ENCODE results near the gene STK24. TPM values are rescaled to one million over a fixed set of nuclear protein-coding genes. Genes with fewer than 3 reads are reported as not detected.
A peak's percentile ranks its signal among the peaks of the same experiment; 100 is the strongest.

Gene STK24
- total RNA-seq, 2 donors from 2014 or later = 73.0 to 90.1 TPM

DNA sequence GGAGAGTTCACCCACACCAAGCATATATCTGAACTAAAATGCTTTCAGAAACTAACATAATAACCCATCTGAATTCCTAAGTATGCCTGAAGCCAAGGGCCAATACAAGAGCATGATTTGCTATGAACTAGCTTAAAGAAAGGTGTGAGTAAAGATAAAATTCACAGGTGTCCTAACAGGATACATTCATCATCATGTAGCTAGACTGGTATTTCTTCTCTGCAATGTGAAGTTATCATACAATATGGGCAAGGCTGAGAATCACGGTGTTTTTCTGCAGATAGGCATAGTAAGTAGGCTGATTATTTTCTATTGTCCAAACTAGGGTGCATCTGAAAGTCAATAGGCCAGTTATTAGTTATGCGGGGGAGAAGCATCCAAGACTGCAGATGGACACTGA is 63.1 kb downstream of the STK24 start:
- H3K27ac Mint-ChIP-seq = peak overlapping the region; percentile 18 to 20
- H3K4me3 Mint-ChIP-seq = no peak overlapping the region
- no peaks in the 10 kb centered on the region for H3K36me3 Mint-ChIP-seq
- ATAC-seq = no peak
- H3K4me1 Mint-ChIP-seq (ENCODE audit: low read depth in 2 of 2) = peaks cover 51 to 63% of the 10 kb centered on the region in 2 donors
- H3K9me3 Mint-ChIP-seq = no peaks in the 10 kb centered on the region
- DNase-seq (ENCODE audit: low spot score) = peak; percentile 18
- H3K27me3 Mint-ChIP-seq = no peaks in the 10 kb centered on the region

DNA sequence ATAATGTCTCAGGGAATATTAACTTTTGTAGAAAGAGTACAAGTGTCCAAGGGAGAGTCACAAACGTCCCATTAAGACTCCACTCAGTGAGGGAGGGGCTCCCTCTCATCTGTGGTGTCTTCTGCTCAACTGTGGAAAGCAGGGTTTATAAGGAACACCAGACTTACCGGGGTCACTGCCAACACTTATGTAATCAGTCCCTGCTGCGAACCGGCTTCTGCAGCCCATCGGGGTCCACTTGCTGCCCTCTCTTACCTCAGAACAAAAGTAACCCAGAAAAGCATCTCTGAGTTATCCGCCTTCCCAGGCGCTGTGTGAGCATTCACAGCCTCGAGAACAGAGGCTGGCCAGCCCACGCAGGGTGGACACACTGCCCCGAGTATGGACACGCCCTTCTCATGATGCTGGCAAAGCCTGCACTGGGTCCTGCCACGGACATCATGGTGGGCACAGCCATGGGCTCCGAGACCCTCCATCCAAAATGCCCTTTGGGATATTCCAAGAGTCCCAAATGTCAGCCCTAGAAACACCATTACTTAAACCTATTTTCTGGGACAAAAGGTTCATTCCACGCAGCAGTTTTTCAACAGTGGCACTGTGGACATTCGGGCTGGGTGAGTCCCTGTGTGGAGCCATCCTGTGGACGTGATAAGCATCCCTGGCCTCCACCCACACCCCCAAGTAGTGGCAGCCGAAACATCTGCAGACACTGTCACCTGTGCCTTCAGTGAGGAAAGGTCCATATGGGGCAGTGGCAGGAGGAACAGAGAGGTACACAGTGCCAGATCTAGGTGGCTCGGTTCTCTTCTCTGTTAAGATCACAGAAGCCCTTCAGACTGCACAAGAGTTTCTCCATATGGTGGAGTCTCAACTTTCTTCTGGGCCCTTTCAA is 63.9 kb downstream of the STK24 start:
- Mint-ChIP-seq H3K4me1 (ENCODE audit: low read depth in 2 of 2) (peaks cover 53 to 62% of the 10 kb centered on the region in 2 donors), H3K9me3 (no peaks in the 10 kb centered on the region), H3K36me3 (no peaks in the 10 kb centered on the region), H3K27me3 (no peaks in the 10 kb centered on the region), H3K4me3 (no peak overlapping the region), H3K27ac (no peak overlapping the region)
- DNase-seq (ENCODE audit: low spot score) (no peak), ATAC-seq (no peak)

DNA sequence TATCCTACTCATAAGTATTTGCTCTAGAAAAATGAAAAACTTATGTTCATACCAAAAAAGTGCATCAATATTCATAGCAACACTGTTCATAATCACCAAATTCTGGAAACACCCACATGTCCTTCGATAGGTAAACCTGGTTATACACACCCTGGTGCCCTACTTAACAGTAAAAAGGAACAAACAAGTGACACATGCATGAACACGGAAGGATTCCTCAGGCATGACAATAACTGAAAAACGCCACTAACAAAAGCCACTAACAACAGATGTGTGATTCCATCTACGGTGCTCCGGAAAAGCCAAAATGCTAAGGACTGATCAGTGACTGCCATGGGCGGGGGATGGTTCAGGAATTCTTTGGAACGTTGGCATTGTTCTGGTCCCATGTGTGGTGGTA is 65.5 kb downstream of the STK24 start:
- Mint-ChIP-seq H3K36me3 (no peaks in the 10 kb centered on the region), H3K9me3 (no peaks in the 10 kb centered on the region), H3K27me3 (no peaks in the 10 kb centered on the region), H3K4me1 (ENCODE audit: low read depth in 2 of 2) (peaks cover 54 to 62% of the 10 kb centered on the region in 2 donors), H3K27ac (no peak overlapping the region), H3K4me3 (no peak overlapping the region)
- no peak for DNase-seq (ENCODE audit: low spot score)
- no peak for ATAC-seq

DNA sequence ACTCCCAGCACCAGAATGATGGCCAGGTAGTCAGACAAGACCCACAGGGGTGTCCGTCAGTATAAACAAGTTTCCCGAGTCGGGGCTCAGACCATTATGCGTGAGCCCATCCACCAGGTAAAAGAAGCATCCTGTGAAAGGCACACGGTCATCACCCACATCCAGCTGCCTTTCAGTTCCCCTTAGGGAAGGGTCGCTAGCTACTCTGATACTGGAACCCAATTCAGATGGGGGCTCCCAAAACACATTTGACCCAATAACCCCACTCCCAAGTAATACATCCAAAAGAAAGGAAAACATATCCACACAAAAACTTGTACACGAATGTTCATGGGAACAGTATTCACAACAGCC is 66.8 kb downstream of the STK24 start:
- Mint-ChIP-seq H3K27me3 (peaks cover 6 to 8% of the 10 kb centered on the region in 2 donors), H3K36me3 (no peaks in the 10 kb centered on the region), H3K4me1 (ENCODE audit: low read depth in 2 of 2) (peaks cover 55 to 62% of the 10 kb centered on the region in 2 donors), H3K9me3 (peaks cover 2% of the 10 kb centered on the region), H3K4me3 (no peak overlapping the region), H3K27ac (peak overlapping the region in 1 of 2 donors; percentile 6)
- no peak for DNase-seq (ENCODE audit: low spot score)
- no peak for ATAC-seq

DNA sequence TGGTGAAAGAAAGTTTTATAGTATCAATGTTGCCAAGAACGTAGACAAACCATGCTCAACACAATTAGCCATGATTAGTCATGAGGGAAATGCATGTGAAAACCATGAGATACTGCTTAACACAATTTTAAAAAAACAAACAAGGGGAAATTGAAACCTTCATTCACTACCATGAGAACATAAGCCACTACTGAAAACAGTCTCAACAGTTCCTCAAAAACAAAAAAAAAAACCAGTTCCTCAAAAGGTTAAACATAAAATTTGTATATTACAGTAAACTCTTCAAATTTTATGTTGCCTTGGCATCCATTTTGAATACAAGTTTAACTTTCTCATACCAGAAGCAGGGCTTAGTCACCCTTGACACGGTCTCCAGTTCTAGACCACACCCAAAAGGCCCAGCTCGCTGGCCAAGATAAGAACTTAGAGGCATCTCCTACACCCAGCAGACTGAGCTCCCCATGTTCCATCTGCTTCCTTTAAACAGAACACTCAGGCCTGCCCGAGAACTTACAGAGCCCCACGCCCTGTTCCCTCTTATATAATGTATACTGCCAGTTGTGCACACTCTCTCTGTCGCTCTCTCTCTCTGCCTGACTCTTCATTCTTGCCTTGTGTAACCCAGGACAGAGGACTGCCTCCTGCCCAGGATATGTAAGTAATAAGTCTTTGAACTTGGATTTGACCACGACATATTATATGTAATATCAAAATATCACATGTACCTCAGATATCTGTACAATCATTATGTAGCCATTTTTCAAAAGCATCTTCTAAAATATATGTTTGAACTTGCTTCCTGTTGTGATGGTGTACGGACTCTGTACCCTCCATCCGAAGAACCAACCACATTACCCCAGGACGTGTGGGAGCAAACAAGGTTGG is 67.4 kb downstream of the STK24 start:
- Mint-ChIP-seq H3K27ac (peak overlapping the region in 1 of 2 donors; percentile 6), H3K27me3 (peaks cover 7 to 8% of the 10 kb centered on the region in 2 donors), H3K4me3 (peak overlapping the region; percentile 15)

DNA sequence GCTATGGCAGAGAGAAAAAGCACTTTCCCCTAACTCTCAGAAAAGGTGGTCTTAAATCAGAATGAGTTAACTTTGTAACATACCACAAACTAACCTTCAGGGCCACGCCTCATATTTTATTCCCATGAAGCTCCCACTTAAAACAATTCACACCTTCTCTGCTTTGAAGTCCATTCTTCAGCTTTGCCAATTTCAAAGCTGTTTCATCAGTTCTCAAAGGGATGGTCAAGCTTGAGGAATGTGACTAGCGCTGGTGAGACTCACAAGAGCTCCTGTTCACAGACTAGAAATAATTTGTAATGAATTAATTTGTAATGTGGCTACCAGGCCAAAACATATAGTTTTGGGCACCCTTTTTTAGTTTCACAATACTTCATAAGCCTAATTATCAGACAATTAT is 68.2 kb downstream of the STK24 start:
- Mint-ChIP-seq H3K27me3 (peaks cover 7 to 14% of the 10 kb centered on the region in 2 donors), H3K27ac (no peak overlapping the region), H3K4me3 (no peak overlapping the region), H3K36me3 (no peaks in the 10 kb centered on the region), H3K9me3 (peaks cover 2% of the 10 kb centered on the region), H3K4me1 (ENCODE audit: low read depth in 2 of 2) (peaks cover 59 to 62% of the 10 kb centered on the region in 2 donors)
- ATAC-seq (no peak), DNase-seq (ENCODE audit: low spot score) (no peak)

More for the DNA sequence above, 67.4 kb downstream of the STK24 start:
- DNase-seq (ENCODE audit: low spot score) (no peak), ATAC-seq (peak; percentile 69 to 79)
- Mint-ChIP-seq H3K36me3 (no peaks in the 10 kb centered on the region), H3K9me3 (peaks cover 2% of the 10 kb centered on the region), H3K4me1 (ENCODE audit: low read depth in 2 of 2) (peaks cover 57 to 62% of the 10 kb centered on the region in 2 donors)

DNA sequence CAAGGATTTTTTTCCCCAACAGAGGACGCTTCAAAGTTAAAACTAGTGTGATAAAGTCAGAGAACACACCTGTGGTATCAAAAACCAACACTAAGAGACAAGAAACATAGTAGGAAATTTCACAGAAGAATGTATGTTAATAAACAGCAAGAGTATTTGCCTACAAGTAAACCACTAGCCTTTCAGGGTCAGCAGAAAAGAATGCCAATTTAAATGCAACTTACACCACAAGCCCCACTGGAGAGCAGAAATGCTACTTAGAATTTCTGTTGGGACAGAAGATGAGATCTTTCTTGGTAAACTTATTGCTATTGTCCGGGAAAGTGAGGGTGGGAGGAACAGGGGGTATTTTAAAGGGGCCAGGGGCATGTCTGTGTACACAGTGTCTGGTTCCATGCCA is 68.6 kb downstream of the STK24 start:
- ATAC-seq = no peak
- H3K27ac Mint-ChIP-seq = no peak overlapping the region
- H3K36me3 Mint-ChIP-seq = no peaks in the 10 kb centered on the region
- H3K4me3 Mint-ChIP-seq = no peak overlapping the region
- peaks cover 2% of the 10 kb centered on the region for H3K9me3 Mint-ChIP-seq
- peaks cover 58 to 59% of the 10 kb centered on the region in 2 donors for H3K4me1 Mint-ChIP-seq (ENCODE audit: low read depth in 2 of 2)
- H3K27me3 Mint-ChIP-seq = peaks cover 7 to 15% of the 10 kb centered on the region in 2 donors
- DNase-seq (ENCODE audit: low spot score) = no peak

DNA sequence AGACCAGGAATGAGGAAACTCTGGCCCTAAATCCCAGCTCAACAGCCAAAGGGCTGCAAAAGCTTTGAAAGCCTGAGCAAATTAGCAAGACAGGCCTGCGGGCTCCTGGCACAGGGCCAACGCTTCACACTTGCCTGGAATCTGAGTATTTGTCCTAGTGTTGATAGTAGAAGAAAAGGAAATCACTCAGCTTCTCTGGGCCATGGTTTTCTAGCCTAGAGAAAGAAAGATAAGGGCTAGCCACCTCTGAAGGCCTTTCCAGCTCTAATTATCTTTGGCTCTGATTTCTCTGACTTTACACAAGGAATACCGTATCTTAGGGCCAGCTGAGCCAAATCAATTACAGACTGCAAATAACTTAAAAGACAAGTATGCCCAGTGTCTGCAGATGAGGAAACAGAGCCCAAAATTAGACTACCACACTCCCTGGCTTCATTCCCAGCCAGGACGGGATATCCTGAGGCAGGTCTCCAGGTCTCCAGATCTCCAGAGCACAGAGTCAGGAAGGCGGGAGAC is 69.6 kb downstream of the STK24 start:
- ATAC-seq (no peak), DNase-seq (ENCODE audit: low spot score) (peak; percentile 10)
- Mint-ChIP-seq H3K27me3 (peaks cover 7 to 15% of the 10 kb centered on the region in 2 donors), H3K36me3 (no peaks in the 10 kb centered on the region), H3K4me3 (no peak overlapping the region), H3K4me1 (ENCODE audit: low read depth in 2 of 2) (peaks cover 59 to 65% of the 10 kb centered on the region in 2 donors), H3K27ac (no peak overlapping the region), H3K9me3 (peaks cover 2% of the 10 kb centered on the region)

DNA sequence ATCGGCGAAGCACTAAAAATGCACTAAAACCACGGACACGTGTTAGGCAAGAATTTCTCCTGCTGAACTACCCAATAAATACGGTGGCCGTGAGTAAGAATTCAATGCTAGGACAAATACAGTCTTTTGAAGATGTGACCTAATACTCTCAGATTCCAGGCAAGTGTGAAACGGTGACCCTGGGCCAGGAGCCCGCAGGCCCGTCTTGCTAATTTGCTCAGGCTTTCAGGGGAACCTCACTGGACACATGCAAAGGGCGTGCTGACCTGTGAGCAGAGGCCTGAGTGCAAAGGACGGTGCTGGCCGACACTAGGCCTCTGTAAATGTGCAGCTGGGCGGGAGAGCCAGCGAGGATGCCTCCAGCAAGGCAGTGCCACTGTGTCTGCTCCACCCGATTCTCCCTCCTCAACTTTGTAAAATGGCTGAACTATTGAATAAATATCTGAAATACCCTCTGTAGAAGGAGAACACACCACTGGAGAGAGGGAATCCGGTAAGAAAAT is 70.1 kb downstream of the STK24 start:
- H3K27ac Mint-ChIP-seq = no peak overlapping the region
- H3K27me3 Mint-ChIP-seq = peaks cover 7 to 18% of the 10 kb centered on the region in 2 donors
- ATAC-seq = no peak
- DNase-seq (ENCODE audit: low spot score) = no peak
- H3K9me3 Mint-ChIP-seq = peaks cover 2% of the 10 kb centered on the region
- no peaks in the 10 kb centered on the region for H3K36me3 Mint-ChIP-seq
- H3K4me1 Mint-ChIP-seq (ENCODE audit: low read depth in 2 of 2) = peaks cover 62 to 65% of the 10 kb centered on the region in 2 donors
- H3K4me3 Mint-ChIP-seq = no peak overlapping the region

DNA sequence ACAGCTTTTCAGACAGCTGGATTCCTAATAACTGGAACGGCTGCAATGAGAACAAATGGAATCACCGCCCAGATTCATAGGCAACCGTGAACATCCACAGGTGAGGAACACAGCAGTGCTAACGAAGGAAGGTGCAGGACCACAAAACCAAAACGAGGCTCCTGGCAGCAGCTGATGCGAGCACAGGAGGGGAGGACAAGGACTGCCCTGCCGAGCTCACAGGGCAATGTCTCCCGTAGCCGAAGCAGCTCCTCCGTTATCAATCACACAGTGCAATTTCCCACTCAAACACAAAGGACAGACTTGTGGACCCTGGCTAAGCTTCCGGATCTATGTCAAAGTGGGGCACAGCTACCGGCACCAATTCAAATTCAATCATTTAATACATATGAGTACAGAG is 70.6 kb downstream of the STK24 start:
- no peaks in the 10 kb centered on the region for H3K36me3 Mint-ChIP-seq
- no peak overlapping the region for H3K4me3 Mint-ChIP-seq

DNA sequence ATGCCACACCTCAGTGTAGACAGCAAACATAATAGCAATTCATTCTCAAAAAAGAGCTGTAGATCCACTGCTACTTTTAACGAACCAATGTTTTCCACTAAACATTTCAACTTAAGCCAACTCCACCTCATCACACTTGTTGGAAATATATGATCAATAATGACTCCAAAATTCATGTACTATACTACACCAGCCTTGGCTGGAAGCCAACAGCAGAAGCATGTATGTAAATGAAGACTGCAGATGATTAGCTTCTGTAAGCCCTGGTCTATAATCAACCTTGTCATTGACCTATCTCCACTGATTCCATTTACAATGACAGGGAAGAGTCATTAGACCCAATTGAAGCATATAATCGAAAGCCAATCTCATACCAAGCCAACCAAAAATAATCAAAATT is 71.7 kb downstream of the STK24 start:
- H3K27me3 Mint-ChIP-seq = peaks cover 7 to 22% of the 10 kb centered on the region in 2 donors
- H3K4me1 Mint-ChIP-seq (ENCODE audit: low read depth in 2 of 2) = peaks cover 61 to 63% of the 10 kb centered on the region in 2 donors
- ATAC-seq = no peak
- H3K36me3 Mint-ChIP-seq = no peaks in the 10 kb centered on the region
- DNase-seq (ENCODE audit: low spot score) = no peak
- H3K27ac Mint-ChIP-seq = no peak overlapping the region
- peaks cover 2% of the 10 kb centered on the region for H3K9me3 Mint-ChIP-seq
- H3K4me3 Mint-ChIP-seq = peak overlapping the region; percentile 13

More for the DNA sequence above, 70.6 kb downstream of the STK24 start:
- peaks cover 2% of the 10 kb centered on the region for H3K9me3 Mint-ChIP-seq
- peaks cover 62 to 67% of the 10 kb centered on the region in 2 donors for H3K4me1 Mint-ChIP-seq (ENCODE audit: low read depth in 2 of 2)
- no peak for DNase-seq (ENCODE audit: low spot score)
- ATAC-seq = no peak
- H3K27ac Mint-ChIP-seq = no peak overlapping the region
- peaks cover 7 to 19% of the 10 kb centered on the region in 2 donors for H3K27me3 Mint-ChIP-seq

DNA sequence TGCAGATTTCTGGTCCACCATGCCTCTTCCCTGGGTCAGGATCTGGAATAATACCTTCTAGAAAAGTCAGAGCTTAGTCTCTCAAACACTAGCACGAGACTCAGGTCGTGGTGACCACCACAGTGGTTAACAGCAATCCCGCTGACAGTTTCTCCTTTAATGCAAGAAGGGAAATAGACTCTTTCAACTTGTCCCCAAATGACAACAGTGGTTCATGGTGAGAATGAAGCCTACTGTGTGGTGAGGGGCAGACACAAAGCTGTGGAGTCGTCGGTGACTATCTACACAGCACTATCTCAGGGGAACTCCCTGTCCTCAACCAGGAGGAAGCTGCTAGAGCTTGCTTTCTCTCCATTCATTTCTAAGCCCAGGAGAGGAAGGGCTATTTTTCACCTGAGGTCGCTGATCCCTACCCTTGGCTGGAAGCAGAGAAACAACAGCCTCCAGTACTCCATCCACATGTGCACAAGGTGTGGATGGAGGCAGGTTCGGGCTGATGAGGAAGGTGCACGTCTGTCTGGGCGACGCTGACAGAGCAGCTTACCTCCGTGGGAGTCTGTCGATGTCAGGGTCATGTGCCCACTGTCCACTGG is 72.4 kb downstream of the STK24 start:
- DNase-seq (ENCODE audit: low spot score) (peak; percentile 68), ATAC-seq (peak; percentile 99 to 100)
- Mint-ChIP-seq H3K36me3 (no peaks in the 10 kb centered on the region), H3K9me3 (peaks cover 2% of the 10 kb centered on the region), H3K4me1 (ENCODE audit: low read depth in 2 of 2) (peaks cover 55% of the 10 kb centered on the region in 2 donors), H3K27ac (no peak overlapping the region), H3K27me3 (peaks cover 7 to 24% of the 10 kb centered on the region in 2 donors), H3K4me3 (peak overlapping the region; percentile 1)

DNA sequence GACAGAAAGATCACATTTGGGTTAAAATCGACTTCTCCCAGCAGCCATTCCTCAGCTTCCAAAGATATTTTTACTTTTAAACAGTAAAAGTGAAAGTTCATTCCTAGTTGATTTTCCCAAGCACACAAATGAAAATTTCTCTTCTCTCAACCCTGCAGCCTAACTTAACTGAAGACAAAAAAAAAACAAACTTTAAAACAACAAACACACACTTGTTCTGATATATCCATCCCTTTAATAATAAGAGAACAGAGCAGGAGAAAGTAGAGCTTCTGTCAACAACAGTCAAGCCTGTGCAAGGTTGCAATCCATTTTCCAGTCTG is 72.9 kb downstream of the STK24 start:
- ATAC-seq (no peak), DNase-seq (ENCODE audit: low spot score) (no peak)
- Mint-ChIP-seq H3K9me3 (peaks cover 2% of the 10 kb centered on the region), H3K36me3 (no peaks in the 10 kb centered on the region), H3K4me3 (peak overlapping the region; percentile 1), H3K27ac (no peak overlapping the region), H3K27me3 (peaks cover 7 to 25% of the 10 kb centered on the region in 2 donors), H3K4me1 (ENCODE audit: low read depth in 2 of 2) (peaks cover 50% of the 10 kb centered on the region in 2 donors)

Data from natural killer cell treated with Interleukin-12 subunit alpha and Interleukin-12 subunit beta and Interleukin-15 and Interleukin-18, amount 100 ng/mL, for 72 hours (primary cell).